GM19043 (cell line): ENCODE data around the gene ECT2.
"Not testable (repeated sequence)": the region's sequence is repeated elsewhere in the genome, so short reads cannot be mapped to it uniquely, and the experiment has no call there.

Experiments
- ATAC-seq: cut with Tn5 transposase; IDR thresholded peaks from one replicate; pipeline ENCODE4 v1.9.1; 2021; ENCODE audit warnings: low read depth; ENCODE audit not compliant: unreplicated experiment

The ECT2 gene

DNA sequence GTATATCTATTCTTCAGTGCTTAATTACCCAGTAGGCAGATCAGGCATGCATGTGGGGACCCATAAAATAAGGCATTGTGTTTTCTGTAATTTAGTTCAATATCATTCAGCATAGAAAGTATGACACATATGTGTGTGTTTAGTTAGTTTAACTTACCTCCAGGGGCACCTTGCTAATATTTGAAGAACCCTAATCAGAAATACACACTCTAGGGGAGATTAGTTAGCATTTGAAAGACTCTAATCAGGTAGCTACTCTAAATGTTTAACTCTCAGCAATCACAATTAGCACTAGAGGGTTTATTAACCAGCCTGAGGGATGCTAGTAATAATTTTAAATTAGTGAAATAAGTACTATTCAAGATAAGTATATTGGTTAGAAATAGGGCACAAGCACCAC is 104.5 kb downstream of the ECT2 start:
- no peak for ATAC-seq

GRCh38 chr3:172856795-172857742 is 106.5 kb downstream of the ECT2 start:
- ATAC-seq: no peak

DNA sequence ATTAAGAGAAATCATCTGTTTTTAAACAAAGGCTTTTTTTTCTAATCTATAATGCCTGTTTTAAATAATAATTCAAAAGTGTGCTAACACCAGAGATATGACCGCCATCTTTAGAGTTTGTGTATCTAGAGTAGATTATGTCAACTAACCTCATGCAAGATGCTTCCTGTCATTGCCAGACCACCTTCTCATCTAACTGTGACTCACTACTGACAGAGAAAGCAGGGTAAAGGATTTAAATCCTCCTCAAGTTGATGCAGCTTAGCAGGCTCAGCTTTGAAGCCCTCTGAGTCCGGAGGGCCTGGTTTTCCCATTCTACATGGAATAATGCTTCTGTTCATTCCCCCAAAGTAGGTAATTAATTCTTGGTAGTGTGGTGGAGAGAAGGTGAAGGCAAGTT is 108.5 kb downstream of the ECT2 start:
- ATAC-seq: no peak

DNA sequence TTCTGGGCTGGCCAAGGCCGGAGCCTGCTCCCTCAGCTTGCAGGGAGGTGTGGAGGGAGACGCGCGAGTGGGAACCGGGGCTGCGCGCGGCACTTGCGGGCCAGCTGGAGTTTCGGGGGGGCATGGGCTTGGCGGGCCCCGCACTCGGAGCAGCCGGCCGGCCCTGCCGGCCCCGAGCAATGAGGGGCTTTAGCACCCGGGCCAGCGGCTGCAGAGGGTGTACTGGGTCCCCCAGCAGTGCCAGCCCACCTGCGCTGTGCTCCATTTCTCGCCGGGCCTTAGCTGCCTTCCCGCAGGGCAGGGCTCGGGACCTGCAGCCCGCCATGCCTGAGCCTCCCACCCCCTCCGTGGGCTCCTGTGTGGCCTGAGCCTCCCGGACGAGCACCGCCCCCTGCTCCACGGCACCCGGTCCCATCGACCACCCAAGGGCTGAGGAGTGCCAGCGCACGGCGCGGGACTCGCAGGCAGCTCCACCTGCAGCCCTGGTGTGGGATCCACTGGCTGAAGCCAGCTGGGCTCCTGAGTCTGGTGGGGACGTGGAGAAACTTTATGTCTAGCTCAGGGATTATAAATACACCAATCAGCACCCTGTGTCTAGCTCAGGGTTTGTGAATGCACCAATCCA is 116.3 kb downstream of the ECT2 start:
- ATAC-seq: not testable (repeated sequence)

- ATAC-seq: no peak
These were observed 118.2 kb downstream of the ECT2 start for GRCh38 chr3:172868582-172869200.

DNA sequence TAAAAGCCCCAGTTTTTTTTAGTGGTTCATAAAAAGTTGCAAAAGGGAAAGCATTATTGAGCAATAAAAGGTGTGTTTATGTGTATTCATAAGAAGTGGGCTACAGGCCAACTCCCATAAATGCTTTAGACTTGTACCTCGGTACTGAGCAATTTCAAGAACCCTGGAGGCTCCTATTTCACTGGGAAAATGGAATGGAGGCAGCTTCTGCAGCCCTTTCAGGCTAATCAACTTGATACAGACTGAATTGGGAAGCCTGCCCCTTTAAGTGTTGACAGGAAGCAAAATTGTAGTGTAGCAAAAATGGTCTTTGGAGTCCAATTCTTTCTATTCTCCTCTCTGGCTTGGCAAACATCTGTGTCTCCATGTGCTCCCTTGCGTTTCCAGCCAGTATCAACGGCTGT is 118.8 kb downstream of the ECT2 start:
- no peak for ATAC-seq

DNA sequence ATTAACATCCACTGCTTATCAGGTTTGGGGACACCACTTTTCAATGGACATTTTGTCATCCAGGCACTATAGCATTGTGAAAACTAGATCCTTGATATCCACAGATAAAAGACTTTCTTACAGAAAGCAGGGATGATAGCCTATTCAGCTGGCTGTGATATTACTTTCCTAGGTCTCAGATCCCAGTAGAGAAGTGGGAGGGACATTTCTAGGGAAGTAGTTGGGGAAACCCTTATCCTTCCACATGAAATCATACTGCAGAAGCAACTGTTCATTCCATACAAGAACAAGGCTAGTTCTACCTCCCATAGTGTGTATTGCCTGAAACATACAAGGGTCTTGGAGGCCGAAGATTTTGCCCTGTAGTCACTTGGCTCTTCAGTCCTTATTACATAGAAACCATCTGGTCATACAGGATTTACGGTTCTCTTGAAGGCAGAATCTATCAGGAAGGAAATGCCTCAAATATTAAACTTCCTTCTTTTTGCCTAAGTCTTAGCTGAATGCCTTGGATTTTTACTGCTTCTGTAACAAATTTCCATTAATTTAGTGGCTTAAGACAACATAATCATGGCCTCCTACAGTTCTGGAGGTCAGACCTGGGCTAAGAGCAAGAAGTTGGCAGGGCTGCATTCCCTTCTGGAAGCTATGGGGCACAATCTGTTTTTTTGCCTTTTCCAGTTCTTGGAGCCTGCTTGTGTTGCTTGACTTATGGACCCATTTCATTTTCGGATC is 119.4 kb downstream of the ECT2 start:
- no peak for ATAC-seq
